Amniotic epithelial cell (primary cell): ENCODE measurements around the gene TFAP2B.

ENCODE experiments used
- DNase-seq: peaks from one replicate; pipeline ENCODE4 v3.0.0-alpha.2; 2010; ENCODE audit warnings: low read depth

The TFAP2B gene

DNA sequence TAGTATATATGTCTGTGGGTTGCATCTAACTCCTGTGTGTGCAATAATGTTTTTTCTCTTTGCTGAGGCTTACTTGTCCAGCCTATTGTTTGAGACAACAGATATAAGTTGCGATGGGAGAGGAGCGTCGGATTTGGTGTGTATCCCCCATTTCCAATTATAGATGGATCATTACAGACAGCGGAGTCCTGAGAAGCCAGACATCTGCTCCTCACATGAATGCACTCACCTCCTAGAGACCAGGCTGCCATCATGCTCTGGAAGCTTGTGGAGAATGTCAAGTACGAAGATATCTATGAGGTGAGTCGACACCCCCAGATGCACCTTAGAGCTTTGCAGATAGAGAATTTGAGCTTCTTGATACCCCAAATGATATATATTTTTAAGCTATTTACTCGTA lies at the start of gene TFAP2B:
Gene TFAP2B (plus strand): TSS at position 199 of the 400 bp plus-strand sequence. CDS start 21 bp downstream, at position 220.
- DNase-seq: no peak

DNA sequence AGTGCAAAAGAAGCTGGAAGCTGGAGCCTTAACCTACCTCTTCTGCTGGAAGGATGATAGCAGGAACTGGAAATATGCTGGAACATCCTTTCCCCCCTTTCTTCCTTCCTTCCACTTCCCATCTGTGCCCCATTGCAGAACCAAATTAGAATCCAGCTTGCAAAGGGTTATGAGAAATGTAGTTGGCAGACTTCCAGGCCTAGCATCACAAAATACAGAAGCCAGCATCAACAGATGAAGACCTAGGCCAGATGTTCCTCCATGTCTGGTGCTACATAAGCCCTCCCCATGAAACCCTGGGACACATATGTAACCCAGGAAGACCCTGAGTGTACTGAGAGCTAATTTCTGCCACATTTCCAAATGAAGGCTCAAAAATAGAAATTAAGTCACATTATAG lies 40.0 kb upstream of the TFAP2B start:
- no peak for DNase-seq

DNA sequence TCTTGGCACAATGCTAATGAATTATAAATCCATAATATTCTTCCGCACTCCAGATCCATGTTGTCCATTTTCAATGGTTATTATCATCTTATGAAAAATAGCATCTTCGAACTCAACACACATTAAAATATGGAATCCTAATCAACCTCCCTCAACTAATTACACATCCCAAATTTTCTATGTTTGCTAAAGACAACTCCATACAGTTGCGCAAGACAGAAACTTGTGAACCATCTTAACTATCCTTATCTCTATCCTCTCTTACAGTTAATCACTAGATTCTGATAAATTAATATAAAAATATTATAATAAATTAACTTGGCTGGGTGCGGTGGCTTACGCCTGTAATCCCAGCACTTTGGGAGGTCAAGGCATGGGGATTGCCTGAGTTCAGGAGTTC lies 38.3 kb upstream of the TFAP2B start:
- DNase-seq: no peak

DNA sequence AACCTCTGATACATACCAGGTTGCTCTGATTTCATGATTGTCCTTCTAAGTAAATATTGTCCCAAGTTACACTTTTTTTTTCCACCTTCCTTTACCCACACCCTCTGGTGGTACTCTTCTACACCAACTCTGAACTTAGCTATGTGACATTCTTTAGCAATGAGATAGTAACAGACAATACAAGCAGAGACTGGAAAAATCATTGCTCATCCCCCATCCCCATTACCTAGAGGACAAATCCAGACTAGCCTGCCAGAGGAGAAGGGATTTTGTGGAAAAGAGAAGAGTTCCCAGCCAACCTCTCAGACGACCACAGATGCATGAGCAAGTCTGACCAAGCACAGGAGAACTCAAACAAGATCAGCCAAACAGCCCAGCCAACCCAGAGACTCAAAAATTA lies 32.8 kb upstream of the TFAP2B start:
- no peak for DNase-seq

DNA sequence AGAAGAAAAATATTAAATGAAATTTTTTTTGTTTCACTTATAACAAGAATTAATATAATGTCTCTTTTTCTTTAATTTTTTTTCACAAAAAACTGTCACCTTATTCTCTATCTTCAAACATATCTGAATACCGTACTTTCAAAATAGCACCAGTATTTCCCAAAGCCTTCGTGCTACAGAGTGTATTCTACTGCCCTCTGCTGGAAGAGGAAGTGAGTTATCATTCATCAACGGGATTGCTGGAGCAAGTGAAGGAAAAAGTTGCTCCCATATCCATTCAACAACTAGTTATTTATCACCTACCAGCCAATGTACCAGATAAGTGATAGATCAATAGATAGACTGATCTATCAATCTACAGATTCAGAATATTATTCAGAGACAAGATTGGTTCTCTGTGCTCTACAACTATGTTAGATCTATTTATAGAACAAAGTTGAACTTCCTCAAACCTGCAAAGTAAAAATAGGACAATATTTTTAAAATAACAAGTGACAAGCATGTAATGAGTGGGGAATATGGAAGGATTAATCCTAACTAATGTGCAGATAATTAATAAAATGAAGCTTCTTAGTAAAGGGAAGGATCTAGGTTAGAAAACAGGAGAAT lies 26.7 kb upstream of the TFAP2B start:
- peak; percentile 9 for DNase-seq

DNA sequence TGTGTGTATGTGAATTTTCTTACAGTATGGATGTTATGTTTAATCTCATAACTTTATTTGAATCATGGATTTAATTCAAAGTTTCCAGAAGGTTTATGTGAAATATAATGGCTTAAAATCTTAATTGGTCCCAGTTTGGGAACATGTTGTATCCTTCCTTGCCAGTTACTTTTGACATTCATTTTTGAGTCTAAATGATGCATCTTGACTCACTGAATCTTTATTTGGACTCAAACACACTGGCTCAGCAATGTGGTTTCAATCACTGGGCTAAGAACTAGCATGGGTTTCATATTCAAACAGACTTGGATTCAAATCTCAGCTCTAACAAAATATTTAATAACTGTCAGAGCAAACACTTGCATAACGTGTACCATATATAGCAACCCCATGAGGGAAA lies 25.9 kb upstream of the TFAP2B start:
- DNase-seq: no peak

DNA sequence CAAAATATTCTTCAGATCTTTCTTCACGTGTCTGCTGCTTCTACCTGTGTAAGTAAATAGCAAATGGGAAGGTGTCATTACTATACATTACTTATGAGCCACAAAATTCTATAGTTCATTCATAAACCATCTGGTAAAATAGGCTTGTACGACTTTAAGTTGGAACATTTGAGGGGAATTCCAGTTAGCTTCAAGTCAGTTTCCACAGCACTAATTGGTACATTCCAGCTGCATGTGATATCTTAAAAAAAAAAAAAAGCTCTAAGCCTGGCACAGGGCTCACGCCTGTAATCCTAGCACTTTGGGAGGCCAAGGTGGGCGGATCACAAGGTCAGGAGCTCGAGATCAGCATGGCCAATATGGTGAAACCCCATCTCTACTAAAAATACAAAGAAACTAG lies 23.1 kb upstream of the TFAP2B start:
- DNase-seq: no peak

DNA sequence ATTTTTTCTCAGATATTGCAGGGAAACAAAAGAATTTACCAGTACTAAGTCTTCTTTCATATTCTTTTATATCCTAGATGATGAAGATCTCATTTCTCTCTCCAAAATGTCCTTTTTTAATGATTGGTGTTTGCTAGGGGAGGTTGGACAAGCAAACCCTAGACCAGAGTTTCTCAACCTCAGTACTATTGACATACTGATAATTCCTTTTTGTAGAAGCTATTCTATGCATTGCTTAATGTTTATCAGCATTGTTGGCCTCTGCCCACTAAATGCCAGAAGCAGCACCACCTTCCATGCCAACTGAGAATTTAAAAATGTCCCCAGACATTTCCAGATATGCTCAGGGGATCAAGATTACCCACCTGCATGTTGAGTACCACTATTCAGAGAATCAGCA lies 14.4 kb upstream of the TFAP2B start:
- no peak for DNase-seq

DNA sequence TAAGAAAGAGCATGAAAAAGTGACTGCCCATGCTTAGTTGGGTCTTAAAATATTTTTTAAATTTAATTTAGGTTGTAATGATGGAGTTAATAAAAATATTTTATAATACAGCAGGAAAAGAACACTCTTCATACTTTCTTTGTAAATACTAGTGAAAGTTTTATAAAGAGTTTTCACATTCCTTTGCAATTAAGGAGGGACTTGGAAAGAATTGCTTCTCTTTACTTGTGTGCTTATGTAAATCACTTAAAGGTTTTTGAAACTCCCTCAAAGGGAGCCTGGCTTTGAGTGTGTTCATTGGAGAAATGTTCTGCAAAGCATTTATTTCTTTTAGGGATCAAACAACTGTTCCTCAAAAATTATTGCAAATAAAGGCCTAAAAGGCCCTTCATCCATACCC lies 11.6 kb upstream of the TFAP2B start:
- no peak for DNase-seq

DNA sequence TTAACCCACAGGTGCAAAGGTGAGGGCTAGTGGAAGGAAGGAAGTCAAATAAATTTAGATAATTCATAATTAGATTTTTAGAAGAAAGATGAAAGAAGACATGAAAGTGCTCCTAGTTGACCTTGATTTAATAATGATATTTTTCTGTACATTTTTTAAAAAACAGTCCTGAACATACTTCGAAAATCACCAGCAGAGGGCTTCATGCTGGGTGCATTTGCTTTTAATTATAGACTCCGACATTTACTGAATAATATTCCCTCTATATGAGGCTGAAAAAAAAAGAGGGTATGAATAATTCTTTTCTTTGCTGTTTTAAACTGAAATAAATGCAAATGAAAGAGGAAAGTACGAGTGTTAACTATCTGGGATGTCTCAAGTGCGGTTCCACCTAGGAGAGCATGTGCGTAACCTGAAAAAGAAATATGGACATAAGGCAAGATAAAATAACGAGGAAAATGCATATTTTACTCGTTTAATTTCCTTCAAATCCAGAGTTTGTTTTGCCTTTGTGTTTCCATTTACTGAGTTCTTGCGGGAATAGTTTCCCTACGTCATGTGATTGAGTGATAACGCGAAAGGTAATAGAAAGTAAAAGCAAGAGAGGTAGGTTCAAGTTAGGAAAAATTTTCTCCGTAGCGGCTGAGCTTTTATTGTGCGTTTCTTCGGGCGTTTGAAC lies 3.1 kb upstream of the TFAP2B start:
- DNase-seq: peak; percentile 3

DNA sequence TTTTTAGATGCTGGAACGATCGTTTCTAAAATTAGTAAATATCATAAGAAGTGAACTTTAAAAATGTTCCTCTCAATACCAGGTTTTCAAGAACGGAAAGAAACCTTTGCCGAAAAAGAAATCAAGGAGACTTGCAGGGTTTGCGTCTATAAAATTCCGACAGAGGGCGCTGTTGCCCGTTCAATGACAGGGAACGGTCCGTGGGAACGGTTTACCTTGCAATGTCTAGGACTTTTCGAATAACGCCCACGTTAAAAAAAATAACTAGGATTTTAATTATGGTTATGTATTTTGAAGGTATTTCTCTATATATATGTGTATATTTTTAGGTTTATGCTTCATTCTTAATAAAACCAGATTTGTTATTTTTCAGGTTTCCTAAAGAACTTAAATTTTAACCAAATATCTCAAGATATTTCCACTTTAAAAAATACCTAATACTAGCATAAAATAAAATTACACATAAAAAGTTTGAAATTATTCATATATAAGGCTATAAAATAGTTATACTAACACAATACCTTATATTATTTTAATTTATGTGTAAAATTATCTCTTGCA lies 2.5 kb upstream of the TFAP2B start:
- peak; percentile 59 for DNase-seq

DNA sequence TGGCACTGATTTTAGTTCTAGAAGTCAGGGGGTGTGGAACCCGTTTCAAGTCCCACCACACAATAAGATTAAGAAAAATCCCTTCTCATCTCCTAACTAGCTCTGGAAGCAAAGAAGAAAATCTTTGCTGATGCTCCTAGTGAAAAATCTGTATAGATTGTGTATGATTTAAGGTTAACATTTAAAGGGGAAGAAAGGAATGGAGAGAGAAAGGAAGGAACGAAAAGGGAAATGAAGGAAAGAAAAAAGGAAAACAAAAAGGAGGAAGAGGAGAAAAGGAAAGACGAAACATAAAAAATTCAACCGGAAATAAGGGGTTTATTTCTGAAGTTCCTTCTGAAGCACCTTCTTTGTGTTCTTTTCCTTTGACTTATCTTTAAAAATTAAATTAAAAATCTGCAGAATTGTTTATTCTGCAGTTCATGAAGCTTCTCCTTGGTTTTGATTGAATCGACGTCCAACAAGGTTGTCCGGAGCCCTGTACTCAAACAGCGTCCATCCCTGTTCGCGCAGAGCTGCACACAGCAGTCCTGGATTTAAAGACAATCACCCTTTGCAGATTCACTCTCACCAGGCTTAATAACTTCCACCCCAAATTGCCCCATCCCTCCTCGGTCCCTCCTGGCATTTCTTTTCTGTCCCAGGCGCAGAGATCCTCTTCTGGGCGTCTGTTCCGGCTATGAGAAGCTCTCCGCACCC lies 1.6 kb upstream of the TFAP2B start:
- no peak for DNase-seq

DNA sequence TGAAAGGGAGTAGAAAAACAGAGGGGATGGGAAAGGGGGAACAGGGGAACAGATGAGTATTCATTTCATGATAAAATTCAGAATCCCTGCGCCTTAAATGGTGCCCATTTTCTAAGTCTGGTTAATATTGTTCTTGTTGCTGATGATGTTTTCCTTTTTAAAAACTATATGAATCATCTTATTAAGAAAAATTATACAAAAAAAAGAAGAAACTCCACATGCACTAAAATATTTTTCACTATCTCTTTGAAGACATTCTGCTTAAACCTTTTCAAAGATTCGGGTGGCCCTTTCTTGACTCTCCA lies 1.1 kb upstream of the TFAP2B start:
- DNase-seq: no peak

DNA sequence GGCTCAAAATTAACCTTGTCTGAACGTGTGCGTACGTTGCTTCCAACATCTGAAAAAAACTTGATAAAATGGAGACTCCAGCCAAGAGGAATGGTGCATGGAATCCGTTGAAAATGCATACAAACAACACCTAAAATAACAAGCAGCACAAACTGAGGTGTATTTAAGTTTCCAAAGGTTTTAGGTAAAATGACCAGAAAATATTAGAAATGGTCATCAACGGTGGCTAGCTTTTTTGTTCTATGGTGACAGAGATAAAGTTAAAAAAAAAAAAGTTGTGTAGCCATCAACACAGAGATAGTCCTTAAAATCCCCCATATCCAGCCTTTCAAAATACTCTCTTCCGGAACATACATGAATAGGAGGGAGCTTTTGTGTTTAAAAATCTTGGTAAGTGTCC lies 651 bp upstream of the TFAP2B start:
- no peak for DNase-seq

DNA sequence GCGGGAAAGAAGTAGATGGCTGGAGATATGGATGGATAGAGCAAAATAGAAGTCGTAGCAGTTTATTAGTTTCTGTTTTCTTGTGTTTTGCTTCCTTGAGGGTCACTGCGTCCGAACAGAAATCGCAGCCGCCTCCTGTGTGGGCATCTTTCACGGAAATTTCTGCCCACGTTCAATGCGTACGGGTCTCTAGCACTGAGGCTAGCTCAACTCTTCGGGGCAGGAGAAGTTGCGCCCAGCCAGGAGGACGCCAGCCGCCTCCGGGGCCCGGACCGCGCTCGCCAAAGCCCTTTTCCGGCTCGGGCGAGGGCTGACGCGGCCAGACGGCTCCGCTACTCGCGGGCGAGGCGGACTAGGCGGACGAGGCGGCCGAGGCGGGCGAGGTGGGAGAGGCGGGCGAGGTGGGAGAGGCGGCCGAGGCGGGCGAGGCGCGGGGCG lies 814 bp downstream of the TFAP2B start:
- no peak for DNase-seq

DNA sequence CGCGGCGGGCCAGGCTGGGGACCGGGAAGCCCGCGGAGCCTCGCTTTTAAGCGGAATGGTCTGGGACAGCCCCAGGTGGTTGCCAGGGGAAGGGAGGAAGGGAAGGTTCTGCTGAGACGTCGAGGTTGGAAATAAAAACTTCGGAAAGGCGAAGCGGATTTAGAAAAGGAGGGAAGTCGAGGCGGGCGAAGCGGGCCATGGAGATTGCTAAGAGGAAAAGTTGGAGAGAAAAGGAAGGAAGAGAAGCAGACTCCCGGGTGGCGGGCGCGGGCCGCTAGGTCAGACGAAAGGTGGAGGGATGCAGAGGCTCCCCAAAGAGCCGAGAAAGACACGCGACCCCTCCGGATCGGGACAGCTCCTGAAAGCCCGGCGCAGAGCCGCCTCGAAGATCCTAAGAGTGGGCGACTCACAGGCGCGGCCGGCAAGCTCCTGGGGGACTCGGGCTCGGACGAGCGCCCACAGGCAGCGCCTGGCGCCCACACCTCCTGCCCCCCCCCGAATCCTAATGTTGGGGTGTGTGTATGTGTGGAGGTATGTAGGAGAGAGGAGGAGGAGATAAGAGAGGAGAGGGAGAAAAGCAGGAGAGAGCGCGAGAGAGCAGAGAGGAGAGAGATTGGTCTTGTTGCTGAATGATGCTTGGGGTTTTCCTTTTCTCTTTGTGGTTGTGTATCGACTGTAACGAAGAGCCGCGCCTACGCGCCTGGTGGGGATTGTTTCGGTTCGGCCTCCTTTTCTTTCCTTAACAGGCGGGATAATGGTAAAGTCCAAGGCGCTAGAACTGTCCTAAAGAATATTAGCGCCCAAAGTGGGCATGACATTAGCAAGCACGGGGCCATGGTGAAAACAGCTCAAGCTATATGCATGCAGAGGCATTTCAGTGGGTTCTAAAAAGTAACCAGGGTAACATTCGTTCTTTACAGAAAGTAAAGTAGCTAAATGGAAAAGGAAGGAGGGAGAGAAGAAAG lies 1.5 kb downstream of the TFAP2B start:
- DNase-seq: no peak

DNA sequence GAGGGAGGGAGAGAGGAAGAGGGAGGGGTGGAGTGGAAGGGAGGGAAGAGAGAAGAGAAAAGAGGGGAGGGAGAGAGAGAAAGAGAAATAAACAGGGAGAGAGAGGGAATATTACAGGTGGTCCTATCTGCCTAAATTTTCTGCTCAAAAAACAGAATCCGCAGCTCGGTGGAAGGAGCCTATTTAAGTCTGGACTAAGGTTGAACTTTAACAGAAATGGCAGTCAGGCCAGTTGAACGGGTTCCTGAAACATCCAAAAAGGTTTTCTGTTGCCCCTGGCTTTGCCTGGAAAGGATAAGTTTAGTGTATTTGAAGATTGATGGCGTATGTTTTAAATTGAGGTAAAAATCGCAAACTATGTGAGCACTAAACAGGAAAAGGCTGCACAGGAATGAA lies 2.2 kb downstream of the TFAP2B start:
- no peak for DNase-seq

DNA sequence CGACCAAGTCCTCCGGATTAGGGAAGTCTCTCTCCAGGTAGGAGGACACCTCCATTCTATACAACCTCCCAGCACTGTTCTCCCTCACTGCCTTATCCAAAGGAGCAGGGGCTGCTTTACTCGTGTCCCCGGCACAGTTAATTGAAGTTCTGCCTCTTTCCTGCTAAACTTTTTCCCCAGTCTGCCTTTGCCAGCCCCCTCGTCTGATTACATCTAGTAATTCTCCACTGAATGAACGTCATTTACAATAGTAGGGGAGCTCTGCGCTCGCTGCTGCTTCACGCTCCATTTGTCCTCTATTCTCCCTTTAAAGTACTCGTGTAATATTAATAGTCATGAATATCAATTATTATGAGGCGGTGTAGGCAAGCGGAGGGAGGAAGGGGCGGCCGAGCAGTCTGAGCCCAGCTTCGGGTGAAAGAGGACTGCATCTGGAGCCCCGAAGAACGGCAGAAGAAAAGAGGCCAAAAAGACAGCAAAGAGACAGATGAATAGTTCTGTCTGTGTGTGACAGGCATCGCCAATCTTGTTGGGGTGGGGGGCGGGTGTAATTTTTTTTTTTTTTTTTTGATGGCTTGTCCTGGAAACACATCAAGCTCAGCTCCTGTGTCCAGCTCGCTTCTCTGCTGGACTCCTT lies 2.9 kb downstream of the TFAP2B start:
- DNase-seq: no peak

DNA sequence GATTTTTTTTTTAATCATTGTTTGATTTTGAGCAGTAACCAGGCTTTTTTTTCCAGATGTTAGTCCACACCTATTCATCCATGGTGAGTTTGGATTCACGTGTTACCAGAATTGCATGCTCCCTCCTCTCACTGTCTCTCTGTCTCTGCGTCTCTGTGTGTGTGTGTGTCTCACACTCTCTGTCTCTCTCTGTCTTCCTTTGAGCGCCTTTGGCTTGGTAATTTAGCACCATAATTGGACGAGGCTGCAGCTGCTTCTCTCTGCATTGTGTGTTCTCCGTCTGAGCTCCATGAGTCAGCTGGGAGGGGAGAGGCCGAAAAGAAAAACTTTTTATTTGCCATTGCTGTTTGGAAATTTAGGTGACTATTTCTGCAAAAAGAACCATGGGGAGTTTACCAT lies 3.4 kb downstream of the TFAP2B start:
- no peak for DNase-seq

DNA sequence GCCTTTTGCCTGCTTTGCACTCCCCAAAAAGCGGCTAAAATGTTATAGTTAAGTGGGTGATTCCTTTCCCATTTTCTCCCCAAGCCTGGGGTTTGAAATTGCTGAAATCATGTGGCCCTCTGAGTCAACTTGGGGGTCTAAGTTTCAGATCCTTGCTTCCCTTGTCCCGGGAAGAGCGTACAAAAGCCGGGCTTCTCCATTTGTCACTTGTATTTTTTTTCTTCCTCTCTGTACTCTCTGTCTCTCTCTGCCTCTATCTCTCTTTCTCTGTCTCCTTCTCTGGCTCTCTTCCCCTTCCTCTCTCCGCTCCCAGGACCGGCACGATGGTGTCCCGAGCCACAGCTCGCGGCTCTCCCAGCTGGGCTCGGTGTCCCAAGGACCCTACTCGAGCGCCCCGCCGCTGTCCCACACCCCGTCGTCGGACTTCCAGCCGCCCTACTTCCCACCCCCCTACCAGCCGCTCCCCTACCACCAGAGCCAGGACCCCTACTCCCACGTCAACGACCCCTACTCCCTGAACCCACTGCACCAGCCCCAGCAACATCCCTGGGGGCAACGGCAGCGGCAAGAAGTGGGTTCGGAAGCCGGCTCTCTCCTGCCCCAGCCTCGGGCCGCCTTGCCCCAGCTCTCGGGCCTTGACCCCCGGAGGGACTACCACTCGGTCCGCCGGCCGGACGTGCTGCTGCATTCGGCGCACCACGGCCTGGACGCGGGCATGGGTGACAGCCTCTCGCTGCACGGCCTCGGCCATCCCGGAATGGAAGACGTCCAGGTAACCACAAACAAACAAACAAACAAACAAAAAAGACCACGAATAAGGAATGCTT lies 4.6 kb downstream of the TFAP2B start:
- no peak for DNase-seq

DNA sequence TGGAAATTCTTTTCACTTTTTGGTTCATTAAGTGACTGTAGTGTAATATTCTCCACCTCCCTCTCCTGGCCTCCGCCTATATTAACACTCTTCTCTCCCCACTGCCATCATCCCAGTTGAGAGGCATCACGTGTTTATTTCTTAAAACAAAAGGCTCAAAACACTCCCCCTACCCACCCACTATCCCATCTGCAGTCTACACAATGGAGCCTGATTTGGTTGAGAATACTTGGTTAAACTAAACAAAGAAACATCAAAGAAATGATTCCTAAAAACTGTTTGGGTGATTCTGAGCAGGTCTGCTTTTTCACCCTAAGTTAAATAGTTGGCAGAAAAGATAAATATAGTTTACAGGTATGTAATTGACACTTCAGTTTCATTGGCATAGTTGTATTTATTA lies 5.9 kb downstream of the TFAP2B start:
- no peak for DNase-seq
